HEK293T (cell line): ENCODE results near the gene CPTP.

Experiments
- CTCF ChIA-PET: fragments of 350-600 bp; formaldehyde crosslinking; extraction: SDS; loops from one replicate; lab custom pipeline; 2021; ENCODE audit warnings: antibody characterized with exemption, inconsistent platforms; lab: Yijun Ruan, JAX
- POLR2A ChIA-PET: fragments of 350-600 bp; formaldehyde crosslinking; extraction: SDS; loops from one replicate; lab custom pipeline; 2020; ENCODE audit warnings: antibody characterized with exemption, inconsistent platforms; lab: Yijun Ruan, JAX
- DNase-seq: peaks from one replicate; pipeline ENCODE4 v3.0.0; 2012; ENCODE audit warnings: mixed read lengths; ENCODE audit errors: extremely low spot score
- ARNT ChIP-seq: fragments of 450-650 bp; IDR thresholded peaks from 2 replicates; pipeline ENCODE4 v1.6.1; 2017; ENCODE audit warnings: mild to moderate bottlenecking
- BHLHE40 ChIP-seq: fragments of 450-650 bp; IDR thresholded peaks from 2 replicates; pipeline ENCODE4 v1.6.1; 2016; ENCODE audit warnings: mild to moderate bottlenecking, moderate library complexity, borderline replicate concordance
- CTBP1 ChIP-seq: fragments of 450-650 bp; IDR thresholded peaks from 2 replicates; pipeline ENCODE4 v1.6.1; 2016; ENCODE audit warnings: borderline replicate concordance
- ELF4 ChIP-seq: fragments of 450-650 bp; IDR thresholded peaks from 2 replicates; pipeline ENCODE4 v1.6.1; 2017; ENCODE audit warnings: antibody characterized with exemption
- FOXA1 ChIP-seq: fragments of 450-650 bp; IDR thresholded peaks from 2 replicates; pipeline ENCODE4 v1.6.1; 2016; ENCODE audit warnings: mild to moderate bottlenecking
- FOXK2 ChIP-seq: fragments of 450-650 bp; IDR thresholded peaks from 2 replicates; pipeline ENCODE4 v1.6.1; 2016; ENCODE audit warnings: mild to moderate bottlenecking
- FOXM1 ChIP-seq: fragments of 450-650 bp; IDR thresholded peaks from 2 replicates; pipeline ENCODE4 v1.6.1; 2017; ENCODE audit warnings: mild to moderate bottlenecking, borderline replicate concordance
- HDGF ChIP-seq: fragments of 450-650 bp; IDR thresholded peaks from 2 replicates; pipeline ENCODE4 v1.6.1; 2017; ENCODE audit warnings: antibody characterized with exemption, borderline replicate concordance
- L3MBTL2 ChIP-seq: fragments of 450-650 bp; conservative IDR thresholded peaks from 2 replicates; pipeline ENCODE4 v1.6.1; 2016; ENCODE audit warnings: mild to moderate bottlenecking
- LEF1 ChIP-seq: fragments of 450-650 bp; IDR thresholded peaks from 2 replicates; pipeline ENCODE4 v1.6.1; 2017; ENCODE audit warnings: mild to moderate bottlenecking, borderline replicate concordance
- NFRKB ChIP-seq: fragments of 450-650 bp; IDR thresholded peaks from 2 replicates; pipeline ENCODE4 v1.6.1; 2016; ENCODE audit warnings: mild to moderate bottlenecking, moderate library complexity
- PKNOX1 ChIP-seq: fragments of 450-650 bp; IDR thresholded peaks from 2 replicates; pipeline ENCODE4 v1.6.1; 2016
- SP1 ChIP-seq: fragments of 450-650 bp; IDR thresholded peaks from 2 replicates; pipeline ENCODE4 v1.6.1; 2017
- SUZ12 ChIP-seq: fragments of 450-650 bp; IDR thresholded peaks from 2 replicates; pipeline ENCODE4 v1.6.1; 2016; ENCODE audit warnings: mild to moderate bottlenecking
- TARDBP ChIP-seq: fragments of 450-650 bp; IDR thresholded peaks from 2 replicates; pipeline ENCODE4 v1.6.1; 2016
- ZNF384 ChIP-seq: fragments of 450-650 bp; IDR thresholded peaks from 2 replicates; pipeline ENCODE4 v1.6.1; 2016

The CPTP gene

DNA sequence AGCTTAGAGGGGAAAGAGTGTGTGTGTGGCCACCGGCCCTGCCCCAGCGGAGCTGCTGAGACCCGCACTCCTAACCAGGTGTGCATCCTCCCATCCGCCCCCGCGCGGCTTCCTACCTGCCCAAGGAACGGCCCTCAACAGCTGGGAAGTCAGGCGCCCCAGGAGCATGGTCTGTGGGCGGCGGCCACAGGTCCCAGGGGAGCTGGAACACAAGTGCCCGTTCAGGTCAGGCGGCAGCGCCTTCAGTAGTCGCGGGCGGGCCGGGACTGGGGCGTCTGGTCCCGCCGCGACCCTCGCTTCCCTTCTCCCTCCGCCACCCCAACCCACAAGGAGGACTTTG is 50.0 kb downstream of the CPTP start:
- TF ChIP-seq SP1 (no peak), ELF4 (no peak), LEF1 (no peak), TARDBP (no peak), SUZ12 (no peak), HDGF (no peak), FOXA1 (no peak), BHLHE40 (no peak), ARNT (no peak)
- no peak for DNase-seq
- POLR2A ChIA-PET: interaction anchor here (0.9 to 6.5 kb wide), 14 partner anchors 9 to 130 kb away, joined by 3 to 54 read pairs (median 5); partner anchors contain the start of genes CCNL2, MRPL20 and MXRA8
- CTCF ChIA-PET: interaction anchor here (1.3 kb wide), 1 partner anchor 24 kb away, joined by 3 read pairs; the partner anchor contains the start of gene CCNL2

GRCh38 chr1:1374929-1375662 is 50.5 kb downstream of the CPTP start, which contains the start of gene AURKAIP1:
TSS of gene AURKAIP1 (minus strand) at chr1:1375207. CDS start at chr1:1374756, 451 bp downstream.
- CTCF ChIA-PET: interaction anchor here (1.3 kb wide), 1 partner anchor 24 kb away, joined by 3 read pairs; the partner anchor contains the start of gene CCNL2

GRCh38 chr1:1376551-1377226 is 52.1 kb downstream of the CPTP start:
- DNase-seq: no peak
- ChIA-PET POLR2A (interaction anchor here (1.1 to 6.5 kb wide), 5 partner anchors 9 to 31 kb away, joined by 3 to 54 read pairs (median 8); partner anchors contain the start of gene CCNL2), CTCF (interaction anchor here (0.9 kb wide), 1 partner anchor 26 kb away, joined by 3 read pairs; no protein-coding TSS in a partner anchor)
- no peak for TF ChIP-seq FOXK2
- TF ChIP-seq FOXM1: no peak
- no peak for TF ChIP-seq LEF1
- TF ChIP-seq L3MBTL2: no peak
- no peak for TF ChIP-seq NFRKB
- no peak for TF ChIP-seq SUZ12
- TF ChIP-seq ZNF384: no peak
- no peak for TF ChIP-seq PKNOX1
- TF ChIP-seq ARNT: no peak
- no peak for TF ChIP-seq CTBP1
- no peak for TF ChIP-seq TARDBP
- no peak for TF ChIP-seq BHLHE40
- no peak for TF ChIP-seq SP1
- TF ChIP-seq HDGF: no peak
- TF ChIP-seq ELF4: no peak

More at GRCh38 chr1:1374929-1375662, 50.5 kb downstream of the CPTP start, which contains the start of gene AURKAIP1:
- DNase-seq: peak; percentile 98
- TF ChIP-seq ELF4: peak; percentile 92
- no peak for TF ChIP-seq SUZ12
- TF ChIP-seq L3MBTL2: no peak; the same call in 1 of the 2 replicates
- TF ChIP-seq LEF1: no peak; the same call in 1 of the 2 replicates
- TF ChIP-seq BHLHE40: no peak
- TF ChIP-seq FOXA1: no peak
- no peak for TF ChIP-seq NFRKB
- no peak for TF ChIP-seq SP1
- TF ChIP-seq CTBP1: peak; percentile 91
- TF ChIP-seq ZNF384: no peak
- TF ChIP-seq HDGF: no peak
- no peak for TF ChIP-seq FOXK2
- peak; percentile 94 for TF ChIP-seq FOXM1
- TF ChIP-seq TARDBP: no peak
- peak; percentile 84 for TF ChIP-seq ARNT
- peak; percentile 37; the same call in 1 of the 2 replicates for TF ChIP-seq PKNOX1
- POLR2A ChIA-PET: interaction anchor here (0.6 to 6.5 kb wide), 23 partner anchors 10 to 130 kb away, joined by 3 to 54 read pairs (median 5); partner anchors contain the start of genes CCNL2, MRPL20 and MXRA8

- DNase-seq: no peak
- ChIA-PET CTCF (no interaction called here), POLR2A (interaction anchor here (1.1 to 6.5 kb wide), 2 partner anchors 22 to 30 kb away, joined by 3 to 54 read pairs; partner anchors contain the start of gene CCNL2)
- no peak for TF ChIP-seq L3MBTL2
- TF ChIP-seq FOXK2: no peak
- TF ChIP-seq BHLHE40: no peak
- TF ChIP-seq PKNOX1: no peak
- TF ChIP-seq NFRKB: no peak
Observed at GRCh38 chr1:1377540-1378205, 53.1 kb downstream of the CPTP start.
